B cell (primary cell): ENCODE data around the gene B4GALNT4. TPM values are rescaled to one million over a fixed set of nuclear protein-coding genes. Genes with fewer than 3 reads are reported as not detected.
A peak's percentile ranks its signal among the peaks of the same experiment; 100 is the strongest.

Source experiments
- ATAC-seq: fragments of 200-7000 bp; cut with Tn5 transposase; one replicate; pipeline ENCODE4 v1.10.0; 2021; ENCODE audit warnings: low read depth, mild to moderate bottlenecking, moderate number of reproducible peaks, moderate library complexity
- CTCF ChIA-PET: fragments of 350-600 bp; sonication (Branson Sonifier 250); formaldehyde crosslinking; loops from one replicate; lab custom pipeline; 2021; ENCODE audit warnings: antibody characterized with exemption, inconsistent platforms; lab: Charles Lee
- POLR2A ChIA-PET: fragments of 350-600 bp; sonication (Branson Sonifier 250); formaldehyde crosslinking; loops from one replicate; lab custom pipeline; 2021; ENCODE audit warnings: antibody characterized with exemption; lab: Charles Lee
- DNase-seq: peaks from one replicate; pipeline ENCODE4 v3.0.0; 2013
- H2AFZ ChIP-seq: 2 replicates; pipeline ENCODE4 v1.6.1; 2012; ENCODE audit warnings: mild to moderate bottlenecking, low read depth, low read length; ENCODE audit not compliant: insufficient read depth, poor library complexity, severe bottlenecking
- H3K27ac ChIP-seq, 2 donors: 1 replicate in 1 of 2; 2 replicates in 1 of 2; pipeline ENCODE4 v1.5.1; 2012 to 2013; ENCODE audit warnings: low read length in 2 of 2, mild to moderate bottlenecking in 2 of 2, moderate library complexity in 1 of 2
- H3K27me3 ChIP-seq, 4 experiments: fragments of 200-600 bp in 1 of 4; sonication (generic) in 1 of 4; replicated peaks in 1 of 4; 1 replicate in 2 of 4; 2 replicates in 2 of 4; pipeline versions ENCODE4 v1.6.1 to v1.7.0; 2013 to 2016; ENCODE audit warnings: low read length in 3 of 4, mild to moderate bottlenecking in 2 of 4, mixed read lengths in 1 of 4, moderate library complexity in 1 of 4; ENCODE audit not compliant: insufficient read depth in 4 of 4, control insufficient read depth in 3 of 4; ENCODE audit errors: control extremely low read depth in 1 of 4
- H3K36me3 ChIP-seq, 2 experiments: replicated peaks in 1 of 2; 1 replicate in 1 of 2; 2 replicates in 1 of 2; pipeline versions ENCODE4 v1.6.1 to v1.7.1; 2013; ENCODE audit warnings: low read length in 1 of 2; ENCODE audit not compliant: insufficient read depth in 2 of 2, control insufficient read depth in 1 of 2; ENCODE audit errors: control extremely low read depth in 1 of 2, extremely low read depth in 1 of 2
- H3K4me1 ChIP-seq, 2 donors: fragments of 200-600 bp in 1 of 2; sonication (generic) in 1 of 2; 1 replicate in 1 of 2; 2 replicates in 1 of 2; pipeline versions ENCODE4 v1.5.1 to v1.6.1; 2013 to 2017; ENCODE audit warnings: low read length in 2 of 2; ENCODE audit not compliant: control insufficient read depth in 2 of 2, insufficient read depth in 2 of 2
- H3K4me2 ChIP-seq: replicated peaks from 2 replicates; pipeline ENCODE3; 2012; ENCODE audit warnings: mild to moderate bottlenecking, low read depth, low read length; ENCODE audit not compliant: poor library complexity, severe bottlenecking
- H3K4me3 ChIP-seq, 5 experiments: fragments of 200-600 bp in 1 of 5; sonication (generic) in 1 of 5; 1 replicate in 3 of 5; 2 replicates in 2 of 5; pipeline versions ENCODE4 v1.5.1 to v1.7.0; 2011 to 2016; ENCODE audit warnings: low read length in 4 of 5, mild to moderate bottlenecking in 4 of 5, low read depth in 2 of 5, control low read depth in 1 of 5, moderate library complexity in 1 of 5; ENCODE audit not compliant: insufficient read depth in 1 of 5; ENCODE audit errors: control extremely low read depth in 1 of 5, extremely low read depth in 1 of 5
- H3K79me2 ChIP-seq: fragments of 200-600 bp; sonication (generic); one replicate; pipeline ENCODE4 v1.6.0; 2016; ENCODE audit warnings: low read length; ENCODE audit not compliant: control insufficient read depth, insufficient read depth
- H3K9ac ChIP-seq: fragments of 200-600 bp; sonication (generic); 2 replicates; pipeline ENCODE4 v1.6.1; 2017; ENCODE audit warnings: mild to moderate bottlenecking, low read length, moderate library complexity
- H3K9me3 ChIP-seq, 3 donors: one replicate each; pipeline versions ENCODE4 v1.6.1 to v1.7.1; 2013; ENCODE audit warnings: low read length in 2 of 3; ENCODE audit not compliant: control insufficient read depth in 2 of 3, insufficient read depth in 1 of 3; ENCODE audit errors: control extremely low read depth in 1 of 3
- H4K20me1 ChIP-seq: 2 replicates; pipeline ENCODE4 v1.6.0; 2012; ENCODE audit warnings: mild to moderate bottlenecking, low read length; ENCODE audit not compliant: insufficient read depth, control insufficient read depth, poor library complexity, severe bottlenecking
- H3K27ac Mint-ChIP-seq: one replicate; pipeline ENCODE4 v1.8.0; 2021; ENCODE audit warnings: mixed read lengths
- H3K27me3 Mint-ChIP-seq: one replicate; pipeline ENCODE4 v1.8.0; 2021; ENCODE audit warnings: mixed read lengths
- H3K4me1 Mint-ChIP-seq: one replicate; pipeline ENCODE4 v1.8.0; 2021; ENCODE audit warnings: mixed read lengths
- H3K4me3 Mint-ChIP-seq: one replicate; pipeline ENCODE4 v1.8.0; 2021; ENCODE audit warnings: mixed read lengths
- H3K9me3 Mint-ChIP-seq: one replicate; pipeline ENCODE4 v1.8.0; 2022; ENCODE audit warnings: mixed read lengths; ENCODE audit not compliant: insufficient read depth
- CTCF ChIP-seq: fragments of 200-600 bp; IDR thresholded peaks from one replicate; pipeline ENCODE4 v1.8.0; 2022; ENCODE audit warnings: antibody characterized with exemption, mild to moderate bottlenecking
- EZH2 ChIP-seq: IDR thresholded peaks from 2 replicates; pipeline ENCODE4 v1.6.1; 2012; ENCODE audit warnings: borderline replicate concordance, low read depth, mild to moderate bottlenecking, moderate library complexity, low read length; ENCODE audit not compliant: insufficient read depth, poor library complexity, severe bottlenecking
- WGBS: methylation state at CpG from one replicate; pipeline ENCODE4 v1.1.5; 2013; ENCODE audit warnings: missing lambda C conversion rate; ENCODE audit not compliant: insufficient coverage; 5-methylcytosine and 5-hydroxymethylcytosine counted together
- intact Hi-C: fragments of 100-400 bp; cut with micrococcal nuclease; formaldehyde crosslinking; loops from one replicate; pipeline ENCODE4 v1.10.0; 2022
- polyA plus RNA-seq: library from polyadenylated mRNA; depleted of rRNA; stranded (reverse); fragments of >200 nt; gene quantifications from 2 replicates; pipeline ENCODE4 v1.2.3, GENCODE V29; 2012
- total RNA-seq, 2 donors: library from RNA; stranded (reverse); fragments of 120-200 nt in 1 of 2; gene quantifications; 1 replicate in 1 of 2; 2 replicates in 1 of 2; pipeline versions ENCODE4 v1.2.3 to v1.2.4, GENCODE V29; 2013 to 2022

The B4GALNT4 gene
- total and polyA plus RNA-seq, 2 donors (not counting 1 experiment from before 2014, with no cell fraction given) = not detected

GRCh38 chr11:331358-332060, 37.8 kb upstream of the B4GALNT4 start:
- Mint-ChIP-seq H3K27ac (peak overlapping the region; percentile 43), H3K27me3 (no peaks in the 10 kb centered on the region), H3K4me1 (peaks cover 44% of the 10 kb centered on the region), H3K9me3 (no peaks in the 10 kb centered on the region), H3K4me3 (peak overlapping the region; percentile 59)
- H3K4me1 ChIP-seq = peaks cover 23 to 47% of the 10 kb centered on the region in 2 donors
- H3K4me2 ChIP-seq = peak overlapping the region; percentile 58
- H3K9me3 ChIP-seq = peaks cover 0 to 13% (median 0%) of the 10 kb centered on the region in 3 donors
- DNase-seq = no peak
- H4K20me1 ChIP-seq = no peaks in the 10 kb centered on the region
- ChIA-PET POLR2A (interaction anchor here (0.7 kb wide), 1 partner anchor 127 kb away, joined by 3 read pairs; no protein-coding TSS in a partner anchor), CTCF (interaction anchor here (1.0 to 2.1 kb wide), 2 partner anchors 24 to 74 kb away, joined by 3 to 7 read pairs; no protein-coding TSS in a partner anchor)
- H3K27me3 ChIP-seq = no peaks in the 10 kb centered on the region
- ATAC-seq = no peak
- H3K79me2 ChIP-seq = no peaks in the 10 kb centered on the region
- no peaks in the 10 kb centered on the region for H3K36me3 ChIP-seq
- peak overlapping the region in 1 of 5 experiments; percentile 6 for H3K4me3 ChIP-seq
- 79% methylated on average over 19 of the region's 19 CpGs for WGBS
- H2AFZ ChIP-seq = no peak overlapping the region
- H3K27ac ChIP-seq = no peak overlapping the region
- intact Hi-C loops = no loop called here
- TF ChIP-seq CTCF = no peak
- no peak for TF ChIP-seq EZH2
- no peak overlapping the region for H3K9ac ChIP-seq
